WTC11 (cell line): ENCODE measurements around the gene GOLPH3. TPM values are rescaled to one million over a fixed set of nuclear protein-coding genes. Genes with fewer than 3 reads are reported as not detected.
A peak's percentile ranks its signal among the peaks of the same experiment; 100 is the strongest.

Experiments used
- ATAC-seq: fragments of 200-7000 bp; cut with Tn5 transposase; 2 replicates; pipeline ENCODE4 v1.10.0; 2021; ENCODE audit warnings: mild to moderate bottlenecking, moderate library complexity
- CTCF ChIA-PET: fragments of 300-600 bp; sonication (Branson Sonifier 250); formaldehyde crosslinking; loops from one replicate; lab custom pipeline; 2021; ENCODE audit warnings: antibody characterized with exemption; lab: Charles Lee
- POLR2A ChIA-PET: fragments of 350-600 bp; sonication (Branson Sonifier 250); formaldehyde crosslinking; loops from one replicate; lab custom pipeline; 2021; ENCODE audit warnings: antibody characterized with exemption; lab: Charles Lee
- DNase-seq: peaks from one replicate; pipeline ENCODE4 v3.0.0; 2021; ENCODE audit warnings: low spot score
- H3K27ac Mint-ChIP-seq: 2 replicates; pipeline ENCODE4 v1.8.0; 2021; ENCODE audit warnings: mixed read lengths
- H3K27me3 Mint-ChIP-seq: 2 replicates; pipeline ENCODE4 v1.8.0; 2021; ENCODE audit warnings: low read depth, mild to moderate bottlenecking, moderate library complexity, mixed read lengths
- H3K36me3 Mint-ChIP-seq: 2 replicates; pipeline ENCODE4 v1.8.0; 2021; ENCODE audit warnings: mixed read lengths
- H3K4me1 Mint-ChIP-seq: 2 replicates; pipeline ENCODE4 v1.8.0; 2022; ENCODE audit warnings: mixed read lengths
- H3K4me3 Mint-ChIP-seq: 2 replicates; pipeline ENCODE4 v1.8.0; 2021; ENCODE audit warnings: mild to moderate bottlenecking, moderate library complexity, mixed read lengths
- H3K9me3 Mint-ChIP-seq: 2 replicates; pipeline ENCODE4 v1.8.0; 2021; ENCODE audit warnings: mixed read lengths
- ATF3 ChIP-seq: sonication (generic); formaldehyde crosslinking; conservative IDR thresholded peaks from 2 replicates; pipeline ENCODE4 v1.8.1; 2022; ENCODE audit warnings: mild to moderate bottlenecking, missing genetic modification reagents
- ATF6 ChIP-seq: sonication (generic); formaldehyde crosslinking; IDR thresholded peaks from 2 replicates; pipeline ENCODE4 v1.8.1; 2023; ENCODE audit warnings: mild to moderate bottlenecking, missing genetic modification reagents
- CREB1 ChIP-seq: sonication (generic); formaldehyde crosslinking; IDR thresholded peaks from 2 replicates; pipeline ENCODE4 v1.8.0; 2023; ENCODE audit warnings: mild to moderate bottlenecking, missing genetic modification reagents
- E2F4 ChIP-seq: sonication (generic); formaldehyde crosslinking; IDR thresholded peaks from 2 replicates; pipeline ENCODE4 v1.8.1; 2022; ENCODE audit warnings: low read depth, mild to moderate bottlenecking, moderate library complexity, missing genetic modification reagents, borderline replicate concordance
- FOXP4 ChIP-seq: sonication (generic); formaldehyde crosslinking; IDR thresholded peaks from 2 replicates; pipeline ENCODE4 v1.8.0; 2022; ENCODE audit warnings: mild to moderate bottlenecking, missing genetic modification reagents
- GRHL2 ChIP-seq: fragments of 250-450 bp; sonication (Bioruptor Pico); IDR thresholded peaks from 2 replicates; pipeline ENCODE4 v1.8.0; 2022; ENCODE audit warnings: mild to moderate bottlenecking, moderate library complexity; ENCODE audit not compliant: insufficient replicate concordance, severe bottlenecking
- GTF2I ChIP-seq: fragments of 250-450 bp; sonication (Bioruptor Pico); conservative IDR thresholded peaks from 2 replicates; pipeline ENCODE4 v1.4.0; 2021; ENCODE audit warnings: mild to moderate bottlenecking
- HMGXB4 ChIP-seq: sonication (generic); formaldehyde crosslinking; IDR thresholded peaks from 2 replicates; pipeline ENCODE4 v1.8.1; 2023; ENCODE audit warnings: mild to moderate bottlenecking, moderate library complexity, missing genetic modification reagents
- IRF2 ChIP-seq: sonication (generic); formaldehyde crosslinking; IDR thresholded peaks from 2 replicates; pipeline ENCODE4 v1.8.0; 2022; ENCODE audit warnings: low read depth, missing genetic modification reagents, borderline replicate concordance
- JUN ChIP-seq: sonication (generic); formaldehyde crosslinking; IDR thresholded peaks from 2 replicates; pipeline ENCODE4 v1.8.0; 2023; ENCODE audit warnings: mild to moderate bottlenecking, missing genetic modification reagents
- MXD4 ChIP-seq: fragments of 250-450 bp; sonication (Bioruptor Pico); IDR thresholded peaks from 2 replicates; pipeline ENCODE4 v1.8.0; 2021; ENCODE audit warnings: mild to moderate bottlenecking, moderate library complexity, borderline replicate concordance
- MYBL2 ChIP-seq: sonication (generic); formaldehyde crosslinking; IDR thresholded peaks from 2 replicates; pipeline ENCODE4 v1.8.1; 2023; ENCODE audit warnings: mild to moderate bottlenecking, moderate library complexity, missing genetic modification reagents
- NFATC4 ChIP-seq: fragments of 250-450 bp; sonication (Bioruptor Pico); IDR thresholded peaks from 2 replicates; pipeline ENCODE4 v1.9.0; 2021; ENCODE audit warnings: mild to moderate bottlenecking
- NR3C1 ChIP-seq: sonication (generic); formaldehyde crosslinking; conservative IDR thresholded peaks from 2 replicates; pipeline ENCODE4 v1.8.1; 2023; ENCODE audit warnings: low read depth, mild to moderate bottlenecking, missing genetic modification reagents
- PRDM15 ChIP-seq: sonication (generic); formaldehyde crosslinking; IDR thresholded peaks from 2 replicates; pipeline ENCODE4 v1.8.0; 2022; ENCODE audit warnings: missing genetic modification reagents
- ZBTB21 ChIP-seq: sonication (generic); formaldehyde crosslinking; IDR thresholded peaks from 2 replicates; pipeline ENCODE4 v1.8.1; 2023; ENCODE audit warnings: mild to moderate bottlenecking, missing genetic modification reagents, borderline replicate concordance
- ZNF232 ChIP-seq: sonication (generic); formaldehyde crosslinking; IDR thresholded peaks from 2 replicates; pipeline ENCODE4 v1.8.0; 2022; ENCODE audit warnings: mild to moderate bottlenecking, missing genetic modification reagents
- ZNF263 ChIP-seq: sonication (generic); formaldehyde crosslinking; IDR thresholded peaks from 2 replicates; pipeline ENCODE4 v1.8.1; 2022; ENCODE audit warnings: low read depth, mild to moderate bottlenecking, moderate library complexity, missing genetic modification reagents
- total RNA-seq: library from RNA; stranded (reverse); gene quantifications from 3 replicates; pipeline ENCODE4 v1.2.3, GENCODE V29; 2021

GOLPH3 gene
- total RNA-seq, 1 experiment from 2014 or later: 101 TPM

- Mint-ChIP-seq H3K4me3 (no peak overlapping the region), H3K27ac (no peak overlapping the region), H3K27me3 (no peaks in the 10 kb centered on the region), H3K4me1 (no peaks in the 10 kb centered on the region; the same call in 1 of the 2 replicates), H3K36me3 (0 out of 2 replicates have a peak, but pooled peaks cover 4% of the 10 kb centered on the region), H3K9me3 (peaks cover 18% of the 10 kb centered on the region)
- DNase-seq (no peak), ATAC-seq (no peak)
- ChIA-PET CTCF (no interaction called here), POLR2A (no interaction called here)
- TF ChIP-seq E2F4 (CRISPR knock-in tag) (no peak), GTF2I (CRISPR knock-in tag) (0 out of 2 replicates have a peak, but pooled peaks have one; percentile 8)
Measured at GRCh38 chr5:32187675-32188074, 13.6 kb upstream of the GOLPH3 start.

GRCh38 chr5:32182463-32183063, 8.4 kb upstream of the GOLPH3 start:
- TF ChIP-seq NR3C1 (CRISPR knock-in tag) (no peak), ZBTB21 (CRISPR knock-in tag) (no peak), ATF3 (CRISPR knock-in tag) (no peak), ZNF263 (no peak), GRHL2 (CRISPR knock-in tag) (no peak), PRDM15 (no peak), CREB1 (CRISPR knock-in tag) (no peak), HMGXB4 (CRISPR knock-in tag) (no peak), MXD4 (CRISPR knock-in tag) (no peak), NFATC4 (no peak), MYBL2 (no peak), ATF6 (CRISPR knock-in tag) (no peak), ZNF232 (CRISPR knock-in tag) (no peak), FOXP4 (CRISPR knock-in tag) (no peak), IRF2 (CRISPR knock-in tag) (no peak), JUN (CRISPR knock-in tag) (no peak), E2F4 (CRISPR knock-in tag) (no peak)
- H3K36me3 Mint-ChIP-seq: no peaks in the 10 kb centered on the region
- ATAC-seq: no peak
- ChIA-PET POLR2A (interaction anchor here (0.7 to 1.3 kb wide), 2 partner anchors 8 to 148 kb away, joined by 3 to 6 read pairs; partner anchors contain the start of gene GOLPH3), CTCF (no interaction called here)
- no peaks in the 10 kb centered on the region for H3K27me3 Mint-ChIP-seq
- H3K27ac Mint-ChIP-seq: no peak overlapping the region
- H3K9me3 Mint-ChIP-seq: peaks cover 3% of the 10 kb centered on the region
- no peak overlapping the region for H3K4me3 Mint-ChIP-seq
- DNase-seq: no peak
- H3K4me1 Mint-ChIP-seq: peaks cover 2% of the 10 kb centered on the region; the same call in 1 of the 2 replicates
